Fibroblast of lung (primary cell): ENCODE measurements around the gene FPGS. TPM values are rescaled to one million over a fixed set of nuclear protein-coding genes. Genes with fewer than 3 reads are reported as not detected.

Experiments
- DNase-seq, 2 donors: peaks; one replicate each; pipeline versions ENCODE4 v3.0.0 to v3.0.0-alpha.2; 2010; ENCODE audit warnings: low read depth in 2 of 2
- H2AFZ ChIP-seq: 2 replicates; pipeline ENCODE4 v1.5.1; 2012; ENCODE audit warnings: low read length, control low read depth, inconsistent platforms
- H3K27ac ChIP-seq: 2 replicates; pipeline ENCODE4 v1.5.1; 2011; ENCODE audit warnings: low read length, control low read depth; ENCODE audit not compliant: insufficient read depth
- H3K27me3 ChIP-seq: 2 replicates; pipeline ENCODE4 v1.5.1; 2011; ENCODE audit warnings: mild to moderate bottlenecking, low read length; ENCODE audit not compliant: control insufficient read depth, insufficient read depth
- H3K36me3 ChIP-seq: 2 replicates; pipeline ENCODE4 v1.5.1; 2011; ENCODE audit warnings: low read length; ENCODE audit not compliant: control insufficient read depth, insufficient read depth
- H3K4me1 ChIP-seq: 2 replicates; pipeline ENCODE4 v1.5.1; 2011; ENCODE audit warnings: low read length; ENCODE audit not compliant: control insufficient read depth, insufficient read depth; ENCODE audit errors: extremely low read depth
- H3K4me2 ChIP-seq: 2 replicates; pipeline ENCODE4 v1.5.1; 2011; ENCODE audit warnings: low read length, control low read depth; ENCODE audit not compliant: insufficient read depth; ENCODE audit errors: extremely low read depth
- H3K4me3 ChIP-seq, 4 experiments: fragments of 200-600 bp in 1 of 4; sonication (generic) in 1 of 4; replicated peaks in 1 of 4; 2 replicates each; pipeline ENCODE4 v1.5.1; 2011 to 2016; ENCODE audit warnings: low read length in 4 of 4, low read depth in 3 of 4, mild to moderate bottlenecking in 3 of 4, control low read depth in 2 of 4, inconsistent platforms in 1 of 4, mixed read lengths in 1 of 4; ENCODE audit not compliant: insufficient read depth in 1 of 4; ENCODE audit errors: control extremely low read depth in 1 of 4
- H3K79me2 ChIP-seq: 2 replicates; pipeline ENCODE4 v1.5.1; 2012; ENCODE audit warnings: mild to moderate bottlenecking, low read length, inconsistent platforms; ENCODE audit not compliant: control insufficient read depth, insufficient read depth
- H3K9ac ChIP-seq: 2 replicates; pipeline ENCODE4 v1.5.1; 2011; ENCODE audit warnings: mild to moderate bottlenecking, low read length, control low read depth; ENCODE audit not compliant: insufficient read depth
- H3K9me3 ChIP-seq: 2 replicates; pipeline ENCODE4 v1.5.1; 2012; ENCODE audit warnings: low read depth, low read length; ENCODE audit not compliant: control insufficient read depth, insufficient read depth
- H4K20me1 ChIP-seq: 2 replicates; pipeline ENCODE4 v1.5.1; 2011; ENCODE audit warnings: low read length; ENCODE audit not compliant: control insufficient read depth, insufficient read depth; ENCODE audit errors: extremely low read depth
- EZH2 ChIP-seq: IDR thresholded peaks from 2 replicates; pipeline ENCODE4 v1.5.1; 2012; ENCODE audit warnings: low read length, control low read depth, mild to moderate bottlenecking; ENCODE audit errors: missing control alignments
- polyA plus RNA-seq, 2 donors: library from polyadenylated mRNA; depleted of rRNA in 1 of 2; stranded (reverse) in 1 of 2; unstranded in 1 of 2; fragments of >200 nt; gene quantifications; 2 replicates each; pipeline ENCODE4 v1.2.1, GENCODE V29; 2011 to 2012; ENCODE audit warnings: missing spikeins in 1 of 2
- total RNA-seq: library from RNA; depleted of rRNA; stranded (reverse); fragments of >200 nt; gene quantifications from 2 replicates; pipeline ENCODE4 v1.2.1, GENCODE V29; 2014
- TF ChIP-seq, protein P1 (sequence below), 2 donors: IDR thresholded peaks in 1 of 2; conservative IDR thresholded peaks in 1 of 2; 1 replicate in 1 of 2; 2 replicates in 1 of 2; pipeline ENCODE4 v1.5.1; 2011 to 2012; ENCODE audit warnings: low read length in 2 of 2, control low read depth in 1 of 2, inconsistent platforms in 1 of 2, low read depth in 1 of 2, mild to moderate bottlenecking in 1 of 2

FPGS gene
- total and polyA plus RNA-seq, 2 donors (not counting 1 experiment from before 2014, with no cell fraction given) = 42.4 to 77.0 TPM

DNA sequence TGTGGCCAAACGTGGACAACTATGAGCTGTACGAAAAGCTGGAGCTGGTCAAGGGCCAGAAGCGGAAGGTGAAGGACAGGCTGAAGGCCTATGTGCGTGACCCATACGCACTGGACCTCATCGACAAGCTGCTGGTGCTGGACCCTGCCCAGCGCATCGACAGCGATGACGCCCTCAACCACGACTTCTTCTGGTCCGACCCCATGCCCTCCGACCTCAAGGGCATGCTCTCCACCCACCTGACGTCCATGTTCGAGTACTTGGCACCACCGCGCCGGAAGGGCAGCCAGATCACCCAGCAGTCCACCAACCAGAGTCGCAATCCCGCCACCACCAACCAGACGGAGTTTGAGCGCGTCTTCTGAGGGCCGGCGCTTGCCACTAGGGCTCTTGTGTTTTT lies 13.5 kb upstream of the FPGS start:
- Histone ChIP-seq H3K9me3 (no peaks in the 10 kb centered on the region), H3K79me2 (peaks cover 42% of the 10 kb centered on the region), H3K27me3 (no peaks in the 10 kb centered on the region), H2AFZ (no peak overlapping the region), H3K4me1 (peaks cover 11% of the 10 kb centered on the region), H3K27ac (no peak overlapping the region), H3K9ac (no peak overlapping the region), H4K20me1 (no peaks in the 10 kb centered on the region), H3K36me3 (peaks cover 36% of the 10 kb centered on the region), H3K4me2 (no peak overlapping the region), H3K4me3 (no peak overlapping the region)
- TF ChIP-seq, protein P1, sequence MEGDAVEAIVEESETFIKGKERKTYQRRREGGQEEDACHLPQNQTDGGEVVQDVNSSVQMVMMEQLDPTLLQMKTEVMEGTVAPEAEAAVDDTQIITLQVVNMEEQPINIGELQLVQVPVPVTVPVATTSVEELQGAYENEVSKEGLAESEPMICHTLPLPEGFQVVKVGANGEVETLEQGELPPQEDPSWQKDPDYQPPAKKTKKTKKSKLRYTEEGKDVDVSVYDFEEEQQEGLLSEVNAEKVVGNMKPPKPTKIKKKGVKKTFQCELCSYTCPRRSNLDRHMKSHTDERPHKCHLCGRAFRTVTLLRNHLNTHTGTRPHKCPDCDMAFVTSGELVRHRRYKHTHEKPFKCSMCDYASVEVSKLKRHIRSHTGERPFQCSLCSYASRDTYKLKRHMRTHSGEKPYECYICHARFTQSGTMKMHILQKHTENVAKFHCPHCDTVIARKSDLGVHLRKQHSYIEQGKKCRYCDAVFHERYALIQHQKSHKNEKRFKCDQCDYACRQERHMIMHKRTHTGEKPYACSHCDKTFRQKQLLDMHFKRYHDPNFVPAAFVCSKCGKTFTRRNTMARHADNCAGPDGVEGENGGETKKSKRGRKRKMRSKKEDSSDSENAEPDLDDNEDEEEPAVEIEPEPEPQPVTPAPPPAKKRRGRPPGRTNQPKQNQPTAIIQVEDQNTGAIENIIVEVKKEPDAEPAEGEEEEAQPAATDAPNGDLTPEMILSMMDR (conservative IDR thresholded peaks at IDR 0.05 in 1 of 2, IDR thresholded peaks at IDR 0.05 in 1 of 2; ENCODE audit: low read depth in 1 of 2, low read length in 2 of 2) = no peak
- no peak for DNase-seq

DNA sequence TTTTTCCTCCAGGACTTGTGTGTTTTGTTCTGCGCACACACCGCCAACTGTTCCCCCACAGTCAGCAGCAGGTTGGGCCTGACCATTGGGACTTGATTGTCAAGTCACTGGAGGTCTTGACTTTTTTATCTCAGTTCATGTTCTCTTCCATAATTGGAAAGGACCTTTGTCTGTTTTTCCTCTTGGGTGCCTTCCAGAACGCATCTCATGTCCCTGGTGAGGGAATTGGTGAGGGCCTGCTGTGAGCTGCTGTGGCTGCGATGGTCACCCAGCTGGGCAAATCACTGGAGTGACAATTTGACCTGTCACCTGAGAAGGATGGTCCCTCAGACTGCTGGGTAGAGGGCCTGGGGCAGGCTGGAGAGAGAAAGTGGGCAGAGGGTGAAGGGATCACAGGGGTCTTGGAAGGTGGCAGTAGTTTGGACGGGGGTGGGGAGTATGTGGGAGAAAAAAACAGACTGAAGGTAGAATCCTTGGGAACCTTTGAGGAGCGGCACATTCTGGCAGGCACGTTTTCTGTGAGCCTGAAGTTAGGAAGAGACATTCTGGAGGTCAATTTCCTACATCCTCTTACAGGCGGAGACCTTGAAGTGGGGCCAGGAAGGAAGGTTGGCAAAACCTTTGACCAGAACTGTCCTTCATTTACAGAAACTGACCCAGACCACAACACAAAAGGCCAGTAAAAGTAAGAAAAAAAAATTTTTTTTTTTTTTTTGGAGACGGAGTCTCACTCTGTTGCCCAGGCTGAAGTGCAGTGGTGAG lies 12.4 kb upstream of the FPGS start:
- H3K27me3 ChIP-seq = no peaks in the 10 kb centered on the region
- no peak overlapping the region for H3K4me3 ChIP-seq
- no peak for DNase-seq
- TF ChIP-seq, protein P1 (conservative IDR thresholded peaks at IDR 0.05 in 1 of 2, IDR thresholded peaks at IDR 0.05 in 1 of 2; ENCODE audit: low read depth in 1 of 2, low read length in 2 of 2) = no peak
- no peak for TF ChIP-seq EZH2
- no peak overlapping the region for H3K27ac ChIP-seq
- peaks cover 38% of the 10 kb centered on the region for H3K36me3 ChIP-seq
- H3K4me2 ChIP-seq = no peak overlapping the region
- no peaks in the 10 kb centered on the region for H3K9me3 ChIP-seq
- H2AFZ ChIP-seq = no peak overlapping the region
- peaks cover 42% of the 10 kb centered on the region for H3K79me2 ChIP-seq
- no peak overlapping the region for H3K9ac ChIP-seq
- peaks cover 11% of the 10 kb centered on the region for H3K4me1 ChIP-seq
- H4K20me1 ChIP-seq = no peaks in the 10 kb centered on the region

DNA sequence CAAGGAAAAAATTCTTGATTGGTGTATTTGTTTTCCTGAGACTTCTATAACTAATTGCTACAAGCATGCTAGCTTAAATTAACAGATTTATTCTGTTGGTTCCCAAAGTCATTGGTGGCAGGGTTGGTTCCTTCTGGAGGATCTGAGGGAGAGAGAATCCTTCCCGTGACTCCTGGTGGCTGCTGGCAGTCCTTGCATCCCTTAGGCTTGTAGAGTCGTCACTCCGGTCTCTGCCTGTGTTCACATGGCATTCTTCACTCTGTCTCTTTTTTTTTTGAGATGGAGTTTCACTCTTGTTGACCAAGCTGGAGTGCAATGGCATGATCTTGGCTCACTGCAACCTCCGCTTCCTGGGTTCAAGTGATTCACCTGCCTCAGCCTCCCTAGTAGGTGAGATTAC lies 11.6 kb upstream of the FPGS start:
- Histone ChIP-seq H3K79me2 (peaks cover 41% of the 10 kb centered on the region), H3K27me3 (no peaks in the 10 kb centered on the region), H3K27ac (no peak overlapping the region), H2AFZ (no peak overlapping the region), H3K4me1 (peaks cover 11% of the 10 kb centered on the region), H3K4me2 (no peak overlapping the region), H4K20me1 (no peaks in the 10 kb centered on the region), H3K9me3 (no peaks in the 10 kb centered on the region), H3K4me3 (no peak overlapping the region), H3K9ac (no peak overlapping the region), H3K36me3 (peaks cover 38% of the 10 kb centered on the region)
- no peak for TF ChIP-seq EZH2
- no peak for DNase-seq
